Kidney (tissue), 14 donors: Measurements from ENCODE around the gene RNF215. TPM values are rescaled to one million over a fixed set of nuclear protein-coding genes. Genes with fewer than 3 reads are reported as not detected.
A peak's percentile ranks its signal among the peaks of the same experiment; 100 is the strongest.

ENCODE experiments used
- DNase-seq, 5 donors: peaks; one replicate each; pipeline ENCODE4 v3.0.0-alpha.2; 2013 to 2020
- FAIRE-seq: peaks from 2 replicates; lab custom pipeline; 2012; peaks lifted over from hg19 to GRCh38; lab: Jason Lieb, UNC
- H3K27ac ChIP-seq, 2 donors: one replicate each; pipeline ENCODE4 v1.7.0; 2013; ENCODE audit warnings: low read depth in 2 of 2, low read length in 2 of 2, inconsistent platforms in 1 of 2
- H3K27me3 ChIP-seq: one replicate; pipeline ENCODE4 v1.7.1; 2013; ENCODE audit warnings: low read length, inconsistent platforms; ENCODE audit not compliant: control insufficient read depth, insufficient read depth
- H3K36me3 ChIP-seq, 3 donors: one replicate each; pipeline versions ENCODE4 v1.7.0 to v1.7.1; 2013; ENCODE audit warnings: low read length in 3 of 3, control low read depth in 1 of 3, inconsistent platforms in 1 of 3; ENCODE audit not compliant: insufficient read depth in 3 of 3, control insufficient read depth in 2 of 3
- H3K4me1 ChIP-seq, 3 donors: one replicate each; pipeline versions ENCODE4 v1.7.0 to v1.7.1; 2013; ENCODE audit warnings: low read length in 3 of 3, inconsistent platforms in 1 of 3, low read depth in 1 of 3; ENCODE audit not compliant: control insufficient read depth in 2 of 3, insufficient read depth in 2 of 3
- H3K4me3 ChIP-seq, 3 donors: one replicate each; pipeline versions ENCODE4 v1.7.0 to v1.8.1; 2013; ENCODE audit warnings: low read length in 3 of 3, control low read depth in 1 of 3, inconsistent platforms in 1 of 3
- H3K9ac ChIP-seq, 3 donors: one replicate each; pipeline versions ENCODE4 v1.7.0 to v1.7.1; 2013; ENCODE audit warnings: low read length in 3 of 3, control low read depth in 1 of 3, inconsistent platforms in 1 of 3
- H3K9me3 ChIP-seq, 3 donors: one replicate each; pipeline versions ENCODE4 v1.7.0 to v1.7.1; 2013; ENCODE audit warnings: low read length in 3 of 3, control low read depth in 1 of 3, inconsistent platforms in 1 of 3; ENCODE audit not compliant: control insufficient read depth in 2 of 3, insufficient read depth in 1 of 3
- intact Hi-C: fragments of 100-400 bp; cut with DNase I; formaldehyde crosslinking; loops from one replicate; pipeline ENCODE4 v1.11.1; 2022
- polyA plus RNA-seq: library from polyadenylated mRNA; stranded (reverse); fragments of 350-450 nt; fragmentation: Illumina TruSeq; extraction: RNeasy Lipid Tissue Mini Kit (QIAGEN cat#74804); gene quantifications from one replicate; pipeline ENCODE4 v1.2.3, GENCODE V29; 2014; ENCODE audit warnings: low read depth, low replicate concordance; ENCODE audit not compliant: insufficient read depth
- total RNA-seq: library from RNA; stranded (reverse); fragmentation: NEBNext Ultra II Directional; extraction: Animal tissue kit (Norgen Biotek cat#: 25700); gene quantifications from one replicate; pipeline ENCODE4 v1.2.1, GENCODE V29; 2021
- TF ChIP-seq, protein P1 (sequence below): IDR thresholded peaks from 3 replicates; pipeline ENCODE4 v1.5.1; 2012; ENCODE audit warnings: mild to moderate bottlenecking, moderate library complexity, borderline replicate concordance; ENCODE audit not compliant: insufficient read depth; ENCODE audit errors: extremely low read depth
- donor health status: control.
- donor health status: control.
- donor health status: control.
- donor health status: control.
- donor health status: control.
- donor health status: DM: yes; HTN: yes; CAD: no.
- donor health status: Normal renal cell carcinoma (clear cell type).

Gene RNF215
- total and polyA plus RNA-seq, 2 donors from 2014 or later = 15.9 to 19.7 TPM

DNA sequence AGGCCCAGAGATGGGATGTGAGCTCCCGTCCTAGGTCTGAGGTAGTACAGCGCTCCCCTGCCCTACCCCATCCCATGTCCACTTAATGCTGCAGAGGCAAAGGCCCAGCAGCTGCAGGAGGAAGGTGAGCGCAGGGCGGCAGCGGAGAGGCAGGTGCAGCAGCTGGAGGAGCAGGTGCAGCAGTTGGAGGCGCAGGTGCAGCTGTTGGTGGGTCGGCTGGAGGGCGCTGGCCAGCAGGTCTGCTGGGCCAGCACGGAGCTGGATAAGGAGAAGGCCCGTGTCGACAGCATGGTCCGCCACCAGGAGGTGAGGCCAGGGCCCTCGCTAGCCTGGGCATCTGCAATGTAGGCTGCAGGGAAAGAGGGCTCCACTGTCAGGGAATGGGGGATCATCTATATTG, 15.2 kb downstream of the RNF215 start:
- Histone ChIP-seq H3K36me3 (no peaks in the 10 kb centered on the region), H3K9me3 (no peaks in the 10 kb centered on the region), H3K4me1 (peaks cover 0 to 2% (median 0%) of the 10 kb centered on the region in 3 donors), H3K27ac (no peak overlapping the region), H3K27me3 (no peaks in the 10 kb centered on the region), H3K4me3 (no peak overlapping the region), H3K9ac (no peak overlapping the region)
- intact Hi-C loops = no loop called here
- TF ChIP-seq, protein P1, sequence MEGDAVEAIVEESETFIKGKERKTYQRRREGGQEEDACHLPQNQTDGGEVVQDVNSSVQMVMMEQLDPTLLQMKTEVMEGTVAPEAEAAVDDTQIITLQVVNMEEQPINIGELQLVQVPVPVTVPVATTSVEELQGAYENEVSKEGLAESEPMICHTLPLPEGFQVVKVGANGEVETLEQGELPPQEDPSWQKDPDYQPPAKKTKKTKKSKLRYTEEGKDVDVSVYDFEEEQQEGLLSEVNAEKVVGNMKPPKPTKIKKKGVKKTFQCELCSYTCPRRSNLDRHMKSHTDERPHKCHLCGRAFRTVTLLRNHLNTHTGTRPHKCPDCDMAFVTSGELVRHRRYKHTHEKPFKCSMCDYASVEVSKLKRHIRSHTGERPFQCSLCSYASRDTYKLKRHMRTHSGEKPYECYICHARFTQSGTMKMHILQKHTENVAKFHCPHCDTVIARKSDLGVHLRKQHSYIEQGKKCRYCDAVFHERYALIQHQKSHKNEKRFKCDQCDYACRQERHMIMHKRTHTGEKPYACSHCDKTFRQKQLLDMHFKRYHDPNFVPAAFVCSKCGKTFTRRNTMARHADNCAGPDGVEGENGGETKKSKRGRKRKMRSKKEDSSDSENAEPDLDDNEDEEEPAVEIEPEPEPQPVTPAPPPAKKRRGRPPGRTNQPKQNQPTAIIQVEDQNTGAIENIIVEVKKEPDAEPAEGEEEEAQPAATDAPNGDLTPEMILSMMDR = no peak
- FAIRE-seq (no peak), DNase-seq (no peak)

DNA sequence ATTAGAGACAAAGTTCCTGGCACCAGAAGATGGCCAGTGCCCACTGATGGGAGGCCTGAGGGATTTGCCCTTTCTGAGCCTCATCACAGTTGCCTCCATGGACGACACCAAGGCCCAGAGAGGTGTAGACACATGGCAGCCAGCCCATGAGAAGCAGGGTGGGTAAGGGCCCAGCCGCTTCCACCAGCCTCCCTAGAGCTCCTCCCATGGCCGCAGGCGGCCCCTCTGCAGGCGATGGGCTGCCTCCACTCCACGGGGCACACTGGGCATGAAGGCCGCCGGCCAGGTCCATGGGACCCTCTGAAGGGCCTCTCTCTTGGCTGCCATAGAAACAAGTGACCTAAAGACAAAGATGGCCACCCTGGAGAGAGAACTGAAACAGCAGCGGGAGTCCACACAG, 15.9 kb downstream of the RNF215 start:
- Histone ChIP-seq H3K4me3 (no peak overlapping the region), H3K27ac (no peak overlapping the region), H3K36me3 (peaks cover 0 to under 1% (median 0%) of the 10 kb centered on the region in 3 donors), H3K4me1 (peaks cover 0 to 2% (median 0%) of the 10 kb centered on the region in 3 donors), H3K27me3 (no peaks in the 10 kb centered on the region), H3K9me3 (no peaks in the 10 kb centered on the region), H3K9ac (no peak overlapping the region)
- FAIRE-seq = no peak
- intact Hi-C loops = no loop called here
- TF ChIP-seq, protein P1 = no peak
- DNase-seq = peak in 1 of 5 donors; percentile 38

DNA sequence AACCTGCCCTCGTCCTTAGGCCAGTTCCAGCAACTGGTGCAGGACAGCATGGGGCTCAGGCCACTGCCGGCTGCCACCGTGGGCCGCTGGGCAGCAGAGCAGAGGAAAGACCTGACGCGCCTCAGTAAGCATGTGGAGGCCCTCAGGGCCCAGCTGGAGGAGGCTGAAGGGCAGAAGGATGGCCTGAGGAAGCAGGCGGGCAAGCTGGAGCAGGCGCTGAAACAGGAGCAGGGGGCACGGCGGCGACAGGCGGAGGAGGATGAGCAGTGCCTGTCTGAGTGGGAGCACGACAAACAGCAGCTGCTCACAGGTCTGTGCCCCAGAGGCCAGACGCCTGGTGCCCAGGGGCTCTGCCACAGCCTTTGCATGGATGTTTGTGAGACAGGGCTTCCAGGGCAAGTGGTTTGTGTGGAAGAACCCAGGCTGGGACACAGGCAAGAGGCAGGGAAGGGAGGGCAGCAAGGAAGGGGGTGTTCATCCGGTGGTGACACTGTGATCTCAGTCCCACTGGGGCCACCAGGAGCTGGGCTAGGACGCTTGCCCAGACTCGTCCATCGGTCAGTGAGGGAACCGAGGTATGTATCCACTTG, 16.5 kb downstream of the RNF215 start:
- Histone ChIP-seq H3K27me3 (no peaks in the 10 kb centered on the region), H3K9me3 (no peaks in the 10 kb centered on the region), H3K4me3 (no peak overlapping the region), H3K9ac (no peak overlapping the region), H3K36me3 (peaks cover 0 to 4% (median 0%) of the 10 kb centered on the region in 3 donors), H3K27ac (no peak overlapping the region), H3K4me1 (peaks cover 0 to 2% (median 0%) of the 10 kb centered on the region in 3 donors)
- FAIRE-seq (no peak), DNase-seq (peak in 4 of 5 donors; percentile 86 to 89 (median 87))
- intact Hi-C loops = no loop called here
- TF ChIP-seq, protein P1 = no peak
